CD4-positive, alpha-beta T cell treated with Interferon gamma for 1 hour (primary cell): ENCODE results near the gene SLC22A3.
"Not testable (repeated sequence)": the region's sequence is repeated elsewhere in the genome, so short reads cannot be mapped to it uniquely, and the experiment has no call there.

Experiments
- DNase-seq: peaks from one replicate; pipeline ENCODE4 v3.0.0-alpha.2; 2020

The SLC22A3 gene

DNA sequence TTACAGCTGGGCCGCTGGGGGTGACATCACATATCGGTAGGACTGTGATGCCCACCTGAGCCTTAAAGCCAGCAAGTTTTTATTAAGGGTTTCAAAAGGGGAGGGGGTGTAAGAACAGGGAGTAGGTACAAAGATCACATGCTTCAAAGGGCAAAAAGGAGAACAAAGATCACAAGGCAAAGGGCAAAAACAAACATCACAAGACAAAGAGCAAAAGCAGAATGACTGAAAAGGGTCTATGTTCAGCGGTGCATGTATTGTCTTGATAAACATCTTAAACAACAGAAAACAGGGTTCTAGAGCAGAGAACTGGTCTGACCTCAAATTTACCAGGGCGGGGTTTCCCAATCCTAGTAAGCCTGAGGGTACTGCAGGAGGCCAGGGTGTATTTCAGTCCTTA lies 101.6 kb downstream of the SLC22A3 start:
- DNase-seq = not testable (repeated sequence)

DNA sequence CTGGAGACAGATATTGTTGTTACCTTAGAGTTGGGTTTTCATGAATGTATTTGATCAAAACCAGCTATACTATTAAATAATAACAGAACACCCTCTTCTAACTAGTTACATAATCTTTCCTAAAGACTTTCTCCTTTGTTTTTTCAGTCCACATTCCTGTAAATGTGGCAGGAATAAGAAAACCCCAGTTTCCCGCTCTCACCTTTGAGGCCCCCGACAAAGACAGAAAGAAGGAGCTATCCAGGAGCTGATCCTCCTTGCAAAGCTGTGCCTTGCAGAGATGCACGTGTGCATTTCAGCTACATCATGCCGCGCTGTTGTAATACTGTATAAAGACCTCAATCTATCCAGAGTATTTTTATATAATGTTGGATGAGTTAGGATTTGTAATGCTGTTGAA lies 102.7 kb downstream of the SLC22A3 start:
- no peak for DNase-seq

DNA sequence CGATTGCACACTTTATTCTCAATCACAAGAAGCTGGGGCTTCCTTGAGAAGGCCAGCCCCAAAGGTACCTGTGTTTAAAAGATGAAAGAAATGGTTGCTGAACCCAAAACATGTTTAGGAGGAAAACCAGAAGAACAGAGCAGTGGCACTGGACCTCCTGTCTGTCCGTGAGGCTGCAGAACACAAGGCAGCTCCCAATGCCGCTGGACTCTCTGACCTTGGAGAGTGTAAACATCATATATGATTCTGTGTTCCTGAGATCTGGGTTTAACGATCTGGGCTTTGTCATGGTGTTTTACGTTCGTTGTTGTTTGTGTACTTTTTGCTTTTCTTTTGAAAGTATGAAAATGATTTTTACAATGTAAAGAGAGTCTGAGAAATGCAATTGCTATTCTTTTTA lies 106.1 kb downstream of the SLC22A3 start:
- DNase-seq = no peak

DNA sequence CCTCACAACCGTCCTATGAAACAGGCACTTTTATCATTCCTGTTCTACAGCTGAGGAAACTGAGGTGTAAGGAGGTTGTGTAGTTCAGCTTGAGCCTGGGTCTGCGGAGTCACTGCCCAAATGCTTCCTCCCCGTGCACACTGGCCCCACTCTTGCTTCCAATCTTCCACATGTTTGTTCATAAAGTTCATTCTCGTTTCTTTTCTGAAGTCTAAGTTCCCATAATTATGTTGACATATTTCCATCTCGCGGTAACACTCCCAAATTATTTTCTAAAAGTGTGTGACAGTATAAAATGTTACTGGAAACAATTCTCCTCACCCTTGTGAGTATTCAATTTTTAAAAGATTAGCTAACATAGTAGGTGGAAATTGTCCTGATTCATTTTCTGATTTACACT lies 106.9 kb downstream of the SLC22A3 start:
- no peak for DNase-seq

DNA sequence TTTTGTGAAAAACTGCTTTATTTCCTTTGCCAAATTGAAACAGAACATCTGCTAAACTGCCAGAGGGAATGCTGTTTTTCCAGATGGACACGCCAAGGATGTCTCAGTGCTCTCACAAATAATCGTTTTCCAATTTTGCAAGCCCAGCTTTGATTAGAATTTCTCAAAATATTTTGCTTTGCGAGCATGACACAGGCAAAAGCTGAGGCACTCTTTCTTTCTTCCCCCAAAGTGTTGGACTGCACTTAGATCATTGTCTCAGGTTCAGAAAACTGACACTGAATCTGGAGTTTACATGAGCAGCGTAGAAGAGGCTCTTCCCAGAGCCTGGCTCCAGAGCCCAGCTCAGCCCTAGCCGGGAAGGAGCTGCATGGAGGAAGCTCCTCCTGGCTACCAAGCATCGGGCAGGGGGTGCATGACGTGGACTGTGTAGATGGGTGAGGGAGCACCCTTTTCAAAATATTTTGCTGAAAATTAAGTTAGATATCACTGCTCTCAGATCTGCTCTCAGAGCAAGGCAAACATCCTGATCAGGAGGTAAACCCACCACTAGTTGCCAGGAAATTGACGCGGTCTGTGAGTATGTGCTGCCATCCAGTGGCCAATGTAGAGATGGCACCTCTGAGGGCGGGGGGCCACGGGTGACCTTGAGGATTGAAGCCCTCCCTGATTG lies 107.5 kb downstream of the SLC22A3 start:
- peak; percentile 58 for DNase-seq

DNA sequence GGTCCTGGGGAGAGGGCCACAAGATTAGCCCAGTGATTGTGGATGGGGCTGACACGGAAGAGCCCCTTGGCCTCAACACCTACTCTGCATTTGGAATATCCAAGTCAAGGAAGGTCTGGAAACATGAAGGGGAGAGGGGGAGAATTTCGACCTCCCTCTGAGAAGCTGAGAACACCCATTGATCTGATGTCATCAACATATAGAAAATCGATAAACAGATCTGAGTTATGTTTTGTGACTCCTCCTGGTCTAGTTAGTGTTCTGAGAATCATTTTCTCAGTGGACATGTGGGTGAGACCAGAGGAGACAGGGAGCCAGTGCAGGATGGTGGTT lies 108.0 kb downstream of the SLC22A3 start:
- no peak for DNase-seq

DNA sequence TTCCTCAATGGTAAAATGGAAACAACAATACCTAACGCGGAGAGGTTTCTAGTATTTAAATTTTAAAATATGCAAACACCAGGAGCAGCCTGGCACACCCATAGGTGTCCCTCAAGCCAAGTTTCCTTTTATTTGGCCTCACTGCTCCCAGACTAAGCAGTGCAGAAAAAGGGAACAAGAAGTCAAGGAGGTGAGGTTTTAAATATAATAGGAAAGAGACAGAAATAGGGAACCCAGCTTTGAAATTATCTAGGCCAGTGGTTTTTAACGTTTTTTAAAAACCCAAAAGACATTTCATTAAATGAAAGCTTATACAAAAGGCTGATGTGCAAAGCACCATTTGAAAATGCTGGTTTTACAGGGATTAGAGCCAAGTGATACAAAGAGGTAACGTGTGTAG lies 109.6 kb downstream of the SLC22A3 start:
- no peak for DNase-seq

DNA sequence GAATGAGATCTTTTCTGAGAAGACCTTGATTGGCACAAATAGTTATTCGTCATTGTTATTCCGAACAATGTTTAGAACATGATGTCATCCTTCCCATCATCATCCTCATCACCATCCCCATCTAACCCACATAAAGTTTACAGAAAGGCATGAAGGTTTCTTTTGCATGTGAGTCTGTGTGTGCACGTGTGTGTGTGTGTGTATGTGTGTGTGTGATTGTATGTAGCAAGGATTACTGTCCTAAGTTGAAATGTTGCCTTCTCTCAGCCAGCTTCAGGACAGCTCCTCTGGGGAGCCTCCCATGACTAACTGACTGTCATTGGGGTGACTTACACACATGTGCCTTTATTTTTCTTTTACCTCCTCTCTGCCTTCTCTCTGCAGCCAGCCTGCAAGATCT lies 113.5 kb downstream of the SLC22A3 start:
- no peak for DNase-seq

DNA sequence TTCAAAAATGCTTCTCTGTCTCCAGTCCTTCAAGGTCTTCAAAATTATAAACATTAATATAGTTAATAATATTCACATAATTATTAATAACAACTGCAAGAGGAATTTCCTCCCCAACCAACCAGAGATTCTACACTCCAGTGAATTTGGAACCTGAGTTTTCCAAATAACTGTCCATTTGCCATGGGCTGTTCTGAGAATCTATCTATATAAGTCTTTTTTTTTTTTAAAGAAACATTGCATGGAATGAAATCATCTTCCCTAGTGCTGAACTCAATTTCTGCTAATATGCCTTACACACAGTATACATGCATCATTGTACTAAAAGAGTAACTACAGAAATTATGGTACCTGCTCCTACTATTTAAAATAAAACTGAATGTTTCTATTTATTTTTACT lies 113.9 kb downstream of the SLC22A3 start:
- DNase-seq = no peak

DNA sequence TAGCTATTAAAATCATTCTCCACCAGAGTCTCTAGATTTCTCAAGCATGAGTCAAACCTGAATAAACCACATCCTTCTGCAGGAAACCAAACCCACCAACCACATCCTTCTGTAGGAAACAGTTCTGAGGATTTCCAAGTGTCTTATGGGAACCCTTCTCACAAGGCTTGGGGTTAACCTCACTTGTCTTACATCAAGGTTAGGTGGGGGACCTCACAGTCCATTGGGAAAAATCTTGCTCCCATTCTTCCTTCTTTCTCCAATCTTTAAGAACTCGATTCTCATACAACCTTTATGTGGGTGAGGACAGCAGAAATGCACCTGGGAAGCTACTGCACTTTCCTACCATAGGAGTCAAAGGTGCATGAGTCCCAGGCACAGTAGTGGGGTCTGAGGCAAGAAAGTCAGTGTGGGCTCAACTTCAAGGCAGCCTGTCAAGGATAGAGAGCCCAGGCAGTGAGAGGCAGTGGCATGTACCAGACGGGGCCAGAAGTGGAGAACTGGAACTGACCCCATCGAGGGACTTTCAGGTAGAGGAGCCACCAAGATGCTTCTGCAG lies 114.5 kb downstream of the SLC22A3 start:
- peak; percentile 28 for DNase-seq

DNA sequence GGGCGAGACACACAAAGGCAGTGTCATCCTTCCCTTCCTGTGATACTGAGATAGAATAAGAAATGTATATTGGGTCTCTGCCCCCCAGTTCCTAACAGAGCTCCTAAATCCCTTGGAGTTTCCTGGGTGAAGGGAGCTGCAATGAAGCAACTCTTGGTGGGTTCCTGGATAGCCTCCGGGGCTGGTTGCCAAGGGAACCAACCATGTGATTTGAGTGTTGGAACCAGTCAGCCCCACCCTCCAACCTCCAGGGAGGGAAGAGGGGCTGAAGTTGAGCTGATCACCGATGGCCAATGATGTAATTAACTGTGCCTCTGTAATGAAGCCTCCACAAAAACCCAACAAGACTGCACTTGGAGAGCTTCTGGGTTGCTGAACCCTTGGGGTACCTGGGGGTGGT lies 116.6 kb downstream of the SLC22A3 start:
- no peak for DNase-seq

DNA sequence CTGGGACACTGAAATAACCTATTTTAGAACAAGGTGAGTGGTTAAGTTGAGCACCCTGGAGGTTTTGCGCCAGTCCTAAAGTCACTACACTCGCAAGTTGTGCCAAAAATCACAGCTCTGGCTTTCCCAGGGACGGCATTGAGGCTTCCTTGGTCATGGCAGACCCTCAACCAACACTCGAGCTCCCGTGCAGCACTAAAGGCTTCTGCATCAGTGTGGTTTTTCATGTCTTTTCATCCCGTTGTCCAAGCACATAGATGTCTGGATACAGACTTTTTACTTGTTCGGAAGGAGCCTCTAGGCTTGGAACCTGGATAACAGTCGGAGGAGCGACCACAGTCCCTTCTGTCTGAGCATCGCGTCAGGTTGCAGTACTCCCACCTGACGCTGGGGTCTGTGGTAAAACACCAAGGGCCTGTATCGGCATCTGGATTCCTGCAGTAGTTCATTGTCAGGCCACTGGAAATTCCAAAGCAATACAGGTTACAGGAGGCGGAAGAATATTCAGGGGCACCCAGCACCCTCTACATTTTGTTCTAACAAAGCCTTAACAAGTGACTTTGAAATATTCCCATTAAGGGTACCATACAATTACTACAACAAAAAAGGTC lies 119.2 kb downstream of the SLC22A3 start:
- not testable (repeated sequence) for DNase-seq

DNA sequence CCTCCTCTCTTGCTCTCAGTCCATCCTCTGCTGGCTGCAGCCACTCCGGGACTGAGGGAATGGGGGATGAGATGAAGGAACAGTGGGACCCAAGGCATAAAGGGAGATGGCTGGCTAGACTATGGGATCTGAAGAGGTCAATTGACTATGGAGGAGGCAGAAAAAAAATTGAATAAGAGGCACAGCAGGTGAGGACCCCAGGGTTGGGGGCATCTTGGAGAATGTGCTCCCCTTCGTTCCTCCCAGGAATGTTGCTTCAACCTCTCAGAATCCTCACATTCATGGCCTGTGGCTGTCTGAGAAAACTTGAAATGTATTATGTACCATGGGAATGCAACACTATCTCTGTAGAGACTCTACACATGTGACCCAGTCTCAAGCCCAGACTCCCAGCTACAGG lies 121.0 kb downstream of the SLC22A3 start:
- no peak for DNase-seq

DNA sequence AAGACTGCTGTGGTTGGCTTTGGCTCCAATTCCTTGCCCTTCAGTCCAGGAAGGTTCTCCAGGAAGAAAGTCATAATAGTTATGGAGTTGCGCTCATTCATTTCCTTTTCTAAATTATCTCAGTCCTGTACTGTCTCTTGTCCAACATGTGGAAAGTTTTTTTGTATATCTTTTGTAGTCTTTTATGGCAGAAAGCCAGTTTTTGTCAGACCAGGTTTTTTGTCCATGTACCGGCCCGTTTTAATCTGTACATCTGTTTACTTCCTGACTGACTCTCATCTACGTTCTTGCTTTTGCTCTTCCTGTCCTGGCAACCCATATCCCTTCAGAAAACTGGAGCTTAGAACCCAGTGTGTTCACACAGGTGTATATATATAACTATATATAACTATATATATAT lies 127.9 kb downstream of the SLC22A3 start:
- not testable (repeated sequence) for DNase-seq

DNA sequence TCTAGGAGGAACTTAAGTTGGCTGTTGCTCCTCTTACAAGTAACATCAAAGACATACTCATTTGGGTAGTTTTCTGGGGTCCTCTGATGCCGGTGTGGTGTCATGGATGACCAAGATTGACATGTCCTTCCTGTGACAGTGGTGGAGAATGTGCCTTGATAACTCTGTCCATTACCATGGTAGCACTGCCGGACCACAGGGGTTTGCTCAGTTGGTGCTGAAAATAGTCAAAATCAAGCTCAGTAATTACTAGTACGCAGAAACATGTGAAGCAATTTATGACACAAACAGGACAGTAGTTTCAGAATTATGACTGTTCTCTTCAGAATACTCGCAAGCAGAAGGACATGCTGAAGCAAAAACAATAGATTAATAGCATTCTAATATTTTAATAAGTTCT lies 128.9 kb downstream of the SLC22A3 start:
- not testable (repeated sequence) for DNase-seq

DNA sequence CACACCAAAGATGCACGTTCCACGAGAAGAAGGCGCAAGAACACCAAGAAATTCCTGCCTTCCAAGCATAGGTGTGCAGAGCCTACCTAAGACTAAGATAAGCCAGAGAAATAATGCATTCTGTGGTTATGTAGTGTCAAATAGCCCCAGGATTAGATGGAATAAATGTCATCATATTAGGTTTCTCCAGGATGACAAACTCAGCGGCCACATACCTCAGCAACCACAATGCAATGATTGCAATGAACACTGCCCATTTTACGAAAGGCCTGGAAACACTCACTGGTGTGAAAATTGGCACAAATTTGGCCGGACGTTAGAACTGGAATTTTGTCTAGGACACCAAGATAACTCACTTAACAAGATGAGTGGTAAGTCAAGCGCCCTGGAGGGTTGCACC lies 129.7 kb downstream of the SLC22A3 start:
- DNase-seq = no peak

DNA sequence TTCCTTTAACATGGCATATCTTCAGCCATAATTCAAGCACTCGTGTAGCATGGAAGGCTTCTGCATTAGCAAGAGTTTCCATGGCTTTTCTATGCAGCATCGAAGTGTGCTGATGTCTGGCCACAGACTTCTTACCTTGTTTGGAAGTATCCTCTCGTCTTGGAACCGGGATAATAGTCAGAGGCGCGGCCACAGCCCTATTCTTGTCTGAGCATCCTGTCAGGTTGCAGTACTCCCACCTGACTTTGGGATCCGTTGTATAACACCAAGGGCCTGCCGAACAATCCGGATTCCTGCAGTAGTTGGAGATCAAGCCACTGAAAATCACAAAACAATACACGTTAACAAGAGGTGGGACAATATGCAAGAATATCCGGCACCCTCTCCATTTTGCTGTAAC lies 138.9 kb downstream of the SLC22A3 start:
- DNase-seq = no peak

DNA sequence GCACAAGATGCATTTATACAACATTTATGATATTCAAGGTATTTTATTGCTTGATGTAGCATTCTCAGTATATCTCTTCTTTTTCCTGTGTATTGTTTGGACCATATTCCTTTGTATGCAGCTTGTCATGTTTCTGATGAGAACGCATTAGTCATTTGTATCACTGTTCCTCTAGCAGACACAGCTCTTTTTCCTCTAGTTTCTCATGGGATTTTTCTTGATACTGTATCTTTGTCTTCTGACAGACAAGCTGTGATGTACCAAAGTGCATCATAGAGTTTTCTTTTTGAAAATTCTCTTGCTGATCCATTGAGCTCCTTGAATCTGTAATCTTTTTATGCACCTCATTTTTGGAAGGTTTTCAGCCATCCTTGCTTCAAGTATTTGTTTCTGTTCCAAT lies 140.9 kb downstream of the SLC22A3 start:
- DNase-seq = no peak

DNA sequence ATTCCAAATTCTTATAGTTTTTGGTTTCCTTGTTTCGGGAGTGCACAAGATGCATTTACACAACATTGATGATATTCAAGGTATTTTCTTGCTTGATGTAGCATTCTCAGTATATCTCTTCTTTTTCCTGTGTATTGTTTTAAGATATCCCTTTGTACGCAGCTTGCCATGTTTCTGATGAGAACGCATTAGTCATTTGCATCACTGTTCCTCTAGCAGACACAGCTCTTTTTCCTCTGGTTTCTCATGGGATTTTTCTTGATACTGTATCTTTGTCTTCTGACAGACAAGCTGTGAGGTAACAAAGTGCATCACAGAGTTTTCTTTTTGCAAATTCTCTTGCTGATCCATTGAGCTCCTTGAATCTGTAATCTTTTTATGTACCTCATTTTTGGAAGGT lies 146.4 kb downstream of the SLC22A3 start:
- no peak for DNase-seq

DNA sequence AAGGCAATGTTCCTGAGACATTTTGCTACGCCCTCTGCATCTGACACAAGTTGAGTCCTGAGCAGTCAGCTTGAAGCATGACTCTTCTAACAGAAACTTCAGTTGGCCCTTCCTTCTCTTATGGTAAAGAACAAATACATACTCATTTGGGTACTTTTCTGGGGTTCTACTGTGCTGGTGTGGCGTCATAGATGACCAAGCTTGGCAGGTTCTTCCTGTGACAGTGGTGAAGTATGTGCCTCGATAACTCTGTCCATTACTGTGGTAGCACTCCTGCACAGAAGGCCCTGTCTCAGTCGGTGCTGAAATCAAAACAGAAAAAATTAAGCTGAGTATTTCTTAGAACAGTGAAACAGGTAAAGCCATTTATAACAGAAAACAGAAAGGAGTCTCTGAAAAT lies 152.5 kb downstream of the SLC22A3 start:
- no peak for DNase-seq
